ENCODE results near the gene GLIPR1.
"Not testable (repeated sequence)": the region's sequence is repeated elsewhere in the genome, so short reads cannot be mapped to it uniquely, and the experiment has no call there.

The GLIPR1 gene

GRCh38 chr12:75474116-75474515, 6.4 kb upstream of the GLIPR1 start:
- DNase-seq (ENCODE audit: low spot score): no peak

DNA sequence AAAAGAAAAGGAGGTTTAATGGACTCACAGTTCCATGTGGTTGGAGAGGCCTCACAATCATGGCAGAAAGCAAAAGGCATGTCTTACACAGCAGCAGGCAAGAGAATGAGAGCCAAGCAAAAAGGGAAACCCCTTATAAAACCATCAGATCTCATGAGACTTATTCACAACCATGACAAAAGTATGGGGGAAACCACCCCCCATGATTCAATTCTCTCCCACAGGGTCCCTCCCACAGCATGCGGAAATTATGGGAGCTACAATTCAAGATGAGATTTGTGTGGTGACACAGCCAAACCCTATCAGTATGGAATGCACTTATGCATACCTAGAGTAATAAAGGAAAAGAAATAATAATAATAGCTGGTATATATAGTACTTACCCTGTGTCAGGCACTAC, 4.5 kb upstream of the GLIPR1 start:
- no peak for DNase-seq (ENCODE audit: low spot score)

GRCh38 chr12:75477137-75477536, 3.4 kb upstream of the GLIPR1 start:
- no peak for DNase-seq (ENCODE audit: low spot score)

- peak; percentile 27 for DNase-seq (ENCODE audit: low spot score)
Measured at GRCh38 chr12:75478116-75478794, 2.3 kb upstream of the GLIPR1 start.

DNA sequence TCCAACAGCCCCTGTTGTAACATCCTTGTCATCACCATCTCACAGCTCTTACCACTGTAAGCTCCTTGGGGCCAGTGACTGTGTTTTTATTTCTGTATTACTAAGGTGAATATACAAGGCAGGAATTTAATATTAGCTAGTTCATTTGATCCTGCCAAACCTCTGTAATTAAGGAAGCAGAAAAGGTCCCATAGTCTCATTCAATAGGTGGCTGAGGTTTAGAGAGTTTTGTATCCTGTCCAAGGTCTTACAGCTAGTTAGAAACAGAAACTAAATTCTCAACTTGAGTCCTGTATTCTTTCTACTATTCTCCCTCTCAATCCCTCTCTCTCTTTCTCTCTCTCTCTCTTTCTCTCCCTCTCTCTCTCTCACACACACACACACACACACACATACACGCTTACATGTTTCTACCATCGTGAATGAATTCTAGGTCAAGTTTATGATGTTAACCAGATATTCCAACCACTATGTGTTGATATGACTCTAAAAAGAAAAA, 543 bp upstream of the GLIPR1 start:
- DNase-seq (ENCODE audit: low spot score): no peak

GRCh38 chr12:75481013-75481705, 604 bp downstream of the GLIPR1 start:
- peak; percentile 47 for DNase-seq (ENCODE audit: low spot score)

GRCh38 chr12:75481774-75482173, 1.2 kb downstream of the GLIPR1 start:
- DNase-seq (ENCODE audit: low spot score): no peak

- no peak for DNase-seq (ENCODE audit: low spot score)
Measured at GRCh38 chr12:75482646-75483045, 2.1 kb downstream of the GLIPR1 start.

- DNase-seq (ENCODE audit: low spot score): no peak
Measured at GRCh38 chr12:75483431-75483830, 2.9 kb downstream of the GLIPR1 start.

DNA sequence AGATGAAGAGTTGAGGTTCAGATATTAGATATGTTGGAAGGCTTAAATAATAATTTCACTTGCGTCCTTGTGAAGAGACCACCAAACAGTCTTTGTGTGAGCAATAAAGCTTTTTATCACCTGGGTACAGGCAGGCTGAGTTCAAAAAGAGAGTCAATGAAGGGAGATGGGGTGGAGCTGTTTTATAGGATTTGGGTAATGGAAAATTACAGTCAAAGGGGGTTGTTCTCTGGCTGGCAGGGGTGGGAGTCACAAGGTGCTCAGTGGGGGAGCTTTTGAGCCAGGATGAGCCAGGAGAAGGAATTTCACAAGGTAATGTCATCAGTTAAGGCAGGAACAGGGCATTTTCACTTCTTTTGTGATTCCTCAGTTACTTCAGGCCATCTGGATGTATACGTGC, 3.9 kb downstream of the GLIPR1 start:
- not testable (repeated sequence) for DNase-seq (ENCODE audit: low spot score)

GRCh38 chr12:75487308-75487707, 6.8 kb downstream of the GLIPR1 start:
- no peak for DNase-seq (ENCODE audit: low spot score)

GRCh38 chr12:75488553-75488952, 8.0 kb downstream of the GLIPR1 start:
- no peak for DNase-seq (ENCODE audit: low spot score)

DNA sequence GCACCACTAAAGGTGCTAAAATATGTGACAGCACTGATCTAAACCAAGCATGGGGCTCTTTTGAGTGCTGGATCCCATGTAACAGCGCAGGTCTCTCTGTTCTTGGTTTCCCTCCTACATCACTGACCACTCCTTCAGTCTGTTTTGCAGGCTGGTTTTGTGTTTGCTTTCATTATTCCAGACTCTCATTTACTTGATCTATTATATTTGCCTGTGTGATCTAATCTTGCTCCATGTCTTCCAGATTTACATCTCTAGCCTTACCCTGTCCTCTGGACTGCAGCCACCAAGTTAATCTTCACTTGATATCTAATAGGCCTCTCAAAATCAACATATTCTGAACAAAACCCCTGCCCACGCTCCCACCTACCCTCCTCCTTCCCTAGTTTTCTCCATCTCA, 8.6 kb downstream of the GLIPR1 start:
- no peak for DNase-seq (ENCODE audit: low spot score)

GRCh38 chr12:75489613-75490210, 9.2 kb downstream of the GLIPR1 start:
- no peak for DNase-seq (ENCODE audit: low spot score)

GRCh38 chr12:75491169-75491568, 10.6 kb downstream of the GLIPR1 start:
- no peak for DNase-seq (ENCODE audit: low spot score)

GRCh38 chr12:75503459-75503858, 22.9 kb downstream of the GLIPR1 start:
- DNase-seq (ENCODE audit: low spot score): no peak

- no peak for DNase-seq (ENCODE audit: low spot score)
Measured at GRCh38 chr12:75503866-75504265, 23.3 kb downstream of the GLIPR1 start.

DNA sequence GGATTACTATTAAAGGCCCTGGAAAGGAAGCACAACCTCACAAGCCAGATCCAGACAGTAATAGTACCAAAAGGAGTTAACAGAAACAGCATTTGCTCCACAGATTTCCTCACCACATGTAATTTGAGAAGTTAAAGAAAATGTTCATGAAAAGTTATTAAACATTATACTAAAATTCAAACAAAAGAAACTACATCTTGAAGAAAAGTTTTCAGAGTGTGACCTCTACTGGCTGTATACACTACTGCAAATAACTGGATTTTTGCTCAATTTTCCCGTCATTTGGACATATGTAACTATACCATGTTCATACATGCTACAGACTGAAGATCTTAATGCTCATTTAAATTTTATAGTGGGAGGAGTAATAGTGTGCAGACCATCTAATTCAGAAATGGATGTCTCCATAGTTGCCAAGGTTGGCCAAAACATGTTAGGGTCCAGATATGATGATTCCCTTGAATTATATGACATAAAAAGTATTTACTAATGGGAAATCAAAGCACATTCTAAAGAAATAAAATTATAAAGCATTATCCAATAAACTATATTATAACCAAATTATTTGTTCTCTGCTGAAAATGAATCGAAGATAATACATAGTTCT, 25.3 kb downstream of the GLIPR1 start:
- DNase-seq (ENCODE audit: low spot score): peak; percentile 9

DNA sequence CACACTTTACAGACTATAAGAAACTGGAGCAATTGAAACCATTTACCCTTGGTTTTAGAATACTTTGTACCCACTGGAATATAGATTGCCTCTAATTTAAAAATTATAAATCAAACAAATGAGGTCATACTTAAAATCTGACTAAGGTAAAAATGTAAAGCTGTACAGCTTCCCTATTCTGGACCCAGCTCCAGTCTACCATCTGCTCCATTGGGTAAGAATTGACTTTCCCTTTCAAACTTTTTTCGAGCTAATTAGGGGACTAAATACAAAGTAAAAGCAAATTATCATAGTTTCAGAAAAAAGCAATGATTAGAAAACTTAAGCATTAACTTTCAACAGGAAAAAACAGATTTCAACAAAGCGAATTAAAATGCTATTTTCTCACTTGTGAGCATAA, 26.5 kb downstream of the GLIPR1 start:
- no peak for DNase-seq (ENCODE audit: low spot score)

- DNase-seq (ENCODE audit: low spot score): no peak
Measured at GRCh38 chr12:75508159-75508558, 27.6 kb downstream of the GLIPR1 start.

DNA sequence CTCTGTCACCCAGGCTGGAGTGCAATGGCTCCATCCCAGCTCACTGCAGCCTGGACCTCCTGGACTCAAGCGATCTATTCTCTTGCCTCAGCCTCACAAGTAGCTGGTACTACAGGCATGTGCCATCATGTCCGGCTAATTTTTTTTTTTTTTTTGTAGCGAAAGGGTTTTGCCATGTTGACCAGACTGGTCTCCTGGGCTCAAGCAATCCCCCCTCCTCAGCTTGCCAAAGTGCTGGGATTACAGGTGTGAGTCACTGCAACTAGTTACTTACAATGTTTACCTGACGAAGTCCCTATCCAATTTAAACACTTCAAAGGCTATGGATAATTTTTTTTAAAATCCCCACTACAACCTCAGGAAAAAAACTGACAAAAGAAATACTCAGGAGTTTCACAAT, 29.1 kb downstream of the GLIPR1 start:
- DNase-seq (ENCODE audit: low spot score): no peak

GRCh38 chr12:75511116-75512048, 30.8 kb downstream of the GLIPR1 start, which contains the start of gene KRR1:
KRR1 (minus strand) TSS chr12:75511609; CDS start chr12:75511597, 12 bp downstream.
- DNase-seq (ENCODE audit: low spot score): peak; percentile 82

All from germinal center (tissue), 1 donor.